HL-60 (cell line): ENCODE measurements around the gene CHL1.

Source experiments
- DNase-seq, 2 experiments: peaks; one replicate each; pipeline ENCODE4 v3.0.0-alpha.2; 2010 to 2020; ENCODE audit warnings: low read depth in 1 of 2, low spot score in 1 of 2
- H3K27ac ChIP-seq: fragments of 250-450 bp; sonication (Bioruptor Pico); replicated peaks from 2 replicates; pipeline ENCODE4 v1.5.1; 2020; ENCODE audit warnings: mild to moderate bottlenecking, moderate library complexity
- H3K27me3 ChIP-seq: fragments of 250-450 bp; sonication (Bioruptor Pico); 2 replicates; pipeline ENCODE4 v1.5.1; 2021; ENCODE audit warnings: mild to moderate bottlenecking, moderate library complexity; ENCODE audit not compliant: insufficient read depth, poor library complexity, severe bottlenecking
- H3K4me3 ChIP-seq: replicated peaks from 2 replicates; pipeline ENCODE4 v1.5.1; 2011; ENCODE audit warnings: mild to moderate bottlenecking, control low read depth, low read length; ENCODE audit not compliant: insufficient read depth
- GABPA ChIP-seq: IDR thresholded peaks from 2 replicates; pipeline ENCODE4 v1.6.1; 2012; ENCODE audit warnings: low read depth
- POLR2AphosphoS5 ChIP-seq: IDR thresholded peaks from 2 replicates; pipeline ENCODE4 v1.6.1; 2012; ENCODE audit warnings: low read depth
- REST ChIP-seq: IDR thresholded peaks from 2 replicates; pipeline ENCODE4 v1.6.1; 2012; ENCODE audit warnings: low read depth; ENCODE audit not compliant: insufficient replicate concordance
- SPI1 ChIP-seq: IDR thresholded peaks from 2 replicates; pipeline ENCODE4 v1.6.1; 2012; ENCODE audit warnings: low read depth, mild to moderate bottlenecking, borderline replicate concordance
- TF ChIP-seq, protein P1 (sequence below): IDR thresholded peaks from one replicate; pipeline ENCODE4 v1.5.1; 2011; ENCODE audit warnings: low read length, control low read depth, inconsistent platforms; ENCODE audit not compliant: insufficient read depth

CHL1 gene

DNA sequence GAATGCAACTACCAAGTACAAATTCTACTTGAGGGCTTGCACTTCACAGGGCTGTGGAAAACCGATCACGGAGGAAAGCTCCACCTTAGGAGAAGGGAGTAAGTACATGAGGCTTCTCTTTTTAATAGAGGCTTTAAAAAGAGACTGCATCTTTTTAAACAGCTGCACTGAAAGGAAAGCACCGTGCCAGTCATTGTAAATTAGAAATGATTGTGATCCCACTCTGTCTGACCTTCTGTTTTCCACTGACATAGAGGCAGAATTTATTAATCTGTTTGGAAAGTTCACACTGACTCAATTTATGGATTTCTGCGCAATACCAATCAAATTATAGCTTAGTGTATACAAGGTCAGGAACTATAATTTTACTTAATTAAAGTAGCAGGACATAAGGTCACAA lies 198.2 kb downstream of the CHL1 start:
- TF ChIP-seq, protein P1, sequence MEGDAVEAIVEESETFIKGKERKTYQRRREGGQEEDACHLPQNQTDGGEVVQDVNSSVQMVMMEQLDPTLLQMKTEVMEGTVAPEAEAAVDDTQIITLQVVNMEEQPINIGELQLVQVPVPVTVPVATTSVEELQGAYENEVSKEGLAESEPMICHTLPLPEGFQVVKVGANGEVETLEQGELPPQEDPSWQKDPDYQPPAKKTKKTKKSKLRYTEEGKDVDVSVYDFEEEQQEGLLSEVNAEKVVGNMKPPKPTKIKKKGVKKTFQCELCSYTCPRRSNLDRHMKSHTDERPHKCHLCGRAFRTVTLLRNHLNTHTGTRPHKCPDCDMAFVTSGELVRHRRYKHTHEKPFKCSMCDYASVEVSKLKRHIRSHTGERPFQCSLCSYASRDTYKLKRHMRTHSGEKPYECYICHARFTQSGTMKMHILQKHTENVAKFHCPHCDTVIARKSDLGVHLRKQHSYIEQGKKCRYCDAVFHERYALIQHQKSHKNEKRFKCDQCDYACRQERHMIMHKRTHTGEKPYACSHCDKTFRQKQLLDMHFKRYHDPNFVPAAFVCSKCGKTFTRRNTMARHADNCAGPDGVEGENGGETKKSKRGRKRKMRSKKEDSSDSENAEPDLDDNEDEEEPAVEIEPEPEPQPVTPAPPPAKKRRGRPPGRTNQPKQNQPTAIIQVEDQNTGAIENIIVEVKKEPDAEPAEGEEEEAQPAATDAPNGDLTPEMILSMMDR = no peak
- no peak for TF ChIP-seq REST
- no peak for DNase-seq

GRCh38 chr3:396293-396692 lies 199.7 kb downstream of the CHL1 start:
- DNase-seq = no peak
- no peak overlapping the region for H3K27ac ChIP-seq
- no peak overlapping the region for H3K4me3 ChIP-seq
- H3K27me3 ChIP-seq = no peaks in the 10 kb centered on the region
- TF ChIP-seq, protein P1 = no peak
- TF ChIP-seq SPI1 = no peak
- no peak for TF ChIP-seq REST
- no peak for TF ChIP-seq GABPA
- no peak for TF ChIP-seq POLR2AphosphoS5

More for the DNA sequence above, 198.2 kb downstream of the CHL1 start:
- Histone ChIP-seq H3K4me3 (no peak overlapping the region), H3K27me3 (no peaks in the 10 kb centered on the region), H3K27ac (no peak overlapping the region)

- Histone ChIP-seq H3K27ac (no peak overlapping the region), H3K4me3 (no peak overlapping the region), H3K27me3 (no peaks in the 10 kb centered on the region)
- TF ChIP-seq REST (no peak), GABPA (no peak), SPI1 (no peak), POLR2AphosphoS5 (no peak)
- TF ChIP-seq, protein P1 = no peak
- no peak for DNase-seq
These were observed 203.1 kb downstream of the CHL1 start for GRCh38 chr3:399647-400046.
